Purkinje cell (primary cell): Measurements from ENCODE around the gene SPP2. TPM values are rescaled to one million over a fixed set of nuclear protein-coding genes. Genes with fewer than 3 reads are reported as not detected.

Experiments used
- polyA plus RNA-seq: library from polyadenylated mRNA; unstranded; fragments of >200 nt; fragmentation: Nextera tagmentation; gene quantifications from 2 replicates; pipeline ENCODE4 v1.2.1, GENCODE V29; 2014

Gene SPP2
- not detected in 2 replicates for polyA plus RNA-seq

GRCh38 chr2:234050455-234051135, at the start of gene SPP2:
SPP2 (plus strand) TSS chr2:234050702; CDS start chr2:234050787, 85 bp downstream.

Other genes starting within 250 kb of the SPP2 start
- gene HJURP, start 196.2 kb upstream of the SPP2 start, polyA plus RNA-seq, result not detected in 2 replicates
- gene TRPM8, start 133.3 kb upstream of the SPP2 start, polyA plus RNA-seq, result 3.0 and 5.9 TPM in 2 replicates